ENCODE results near the gene MYCBP. TPM values are rescaled to one million over a fixed set of nuclear protein-coding genes. Genes with fewer than 3 reads are reported as not detected.

MYCBP gene
- total RNA-seq, 1 donor from 2014 or later: 0.64 TPM

- Histone ChIP-seq H3K4me3 (no peak overlapping the region), H3K4me1 (peaks cover 0 to 2% of the 10 kb centered on the region in 2 donors), H3K27me3 (peaks cover 19% of the 10 kb centered on the region), H3K36me3 (no peaks in the 10 kb centered on the region), H3K27ac (no peak overlapping the region), H3K9me3 (no peaks in the 10 kb centered on the region)
- no peak for TF ChIP-seq CTCF (IDR thresholded peaks at IDR 0.05)
- intact Hi-C loops (cut with DNase I): no loop called here
- no peak for DNase-seq (ENCODE audit: low spot score in 2 of 2)
These were observed 54.1 kb downstream of the MYCBP start for GRCh38 chr1:38819040-38819439.

- Histone ChIP-seq H3K4me3 (peak overlapping the region; percentile 25 to 40), H3K36me3 (no peaks in the 10 kb centered on the region), H3K27ac (no peak overlapping the region), H3K27me3 (peaks cover 19% of the 10 kb centered on the region), H3K9me3 (no peaks in the 10 kb centered on the region), H3K4me1 (peaks cover 0 to 2% of the 10 kb centered on the region in 2 donors)
- peak; percentile 25 to 59 (median 55) for TF ChIP-seq CTCF (IDR thresholded peaks at IDR 0.05)
- intact Hi-C loops (cut with DNase I): no loop called here
- DNase-seq (ENCODE audit: low spot score in 2 of 2): no peak
These were observed 54.8 kb downstream of the MYCBP start for GRCh38 chr1:38818175-38818976.

- no peaks in the 10 kb centered on the region for H3K36me3 ChIP-seq
- H3K27ac ChIP-seq: no peak overlapping the region
- DNase-seq (ENCODE audit: low spot score in 2 of 2): no peak
- peaks cover 19% of the 10 kb centered on the region for H3K27me3 ChIP-seq
- peaks cover 0 to 2% of the 10 kb centered on the region in 2 donors for H3K4me1 ChIP-seq
- TF ChIP-seq CTCF (IDR thresholded peaks at IDR 0.05): no peak
- H3K9me3 ChIP-seq: no peaks in the 10 kb centered on the region
- intact Hi-C loops (cut with DNase I): no loop called here
- H3K4me3 ChIP-seq: peak overlapping the region; percentile 25 to 40
These were observed 55.6 kb downstream of the MYCBP start for GRCh38 chr1:38817267-38818174.

- TF ChIP-seq CTCF (IDR thresholded peaks at IDR 0.05): no peak
- no peak for DNase-seq (ENCODE audit: low spot score in 2 of 2)
- Histone ChIP-seq H3K4me3 (no peak overlapping the region), H3K27me3 (peaks cover 19% of the 10 kb centered on the region), H3K9me3 (no peaks in the 10 kb centered on the region), H3K27ac (no peak overlapping the region), H3K36me3 (no peaks in the 10 kb centered on the region), H3K4me1 (peaks cover 0 to 2% of the 10 kb centered on the region in 2 donors)
- intact Hi-C loops (cut with DNase I): no loop called here
These were observed 57.1 kb downstream of the MYCBP start for GRCh38 chr1:38815903-38816627.

GRCh38 chr1:38814984-38815464, 58.1 kb downstream of the MYCBP start:
- no peaks in the 10 kb centered on the region for H3K9me3 ChIP-seq
- DNase-seq (ENCODE audit: low spot score in 2 of 2): no peak
- intact Hi-C loops (cut with DNase I): no loop called here
- no peak for TF ChIP-seq CTCF (IDR thresholded peaks at IDR 0.05)
- peaks cover 19% of the 10 kb centered on the region for H3K27me3 ChIP-seq
- no peak overlapping the region for H3K4me3 ChIP-seq
- no peaks in the 10 kb centered on the region for H3K36me3 ChIP-seq
- peaks cover 0 to 2% of the 10 kb centered on the region in 2 donors for H3K4me1 ChIP-seq
- no peak overlapping the region for H3K27ac ChIP-seq

Data from ascending aorta (tissue), 2 donors.